Common myeloid progenitor, CD34-positive (primary cell): ENCODE measurements around the gene WFDC12. TPM values are rescaled to one million over a fixed set of nuclear protein-coding genes. Genes with fewer than 3 reads are reported as not detected.
"Not testable (repeated sequence)": the region's sequence is repeated elsewhere in the genome, so short reads cannot be mapped to it uniquely, and the experiment has no call there.

Experiments
- CTCF ChIA-PET: fragments of 350-600 bp; sonication (Branson Sonifier 250); formaldehyde crosslinking; loops from one replicate; lab custom pipeline; 2021; ENCODE audit warnings: antibody characterized with exemption; lab: Charles Lee
- POLR2A ChIA-PET: fragments of 350-600 bp; sonication (Branson Sonifier 250); formaldehyde crosslinking; loops from one replicate; lab custom pipeline; 2021; ENCODE audit warnings: antibody characterized with exemption; lab: Charles Lee
- DNase-seq, 3 donors: peaks; one replicate each; pipeline versions ENCODE4 v3.0.0 to v3.0.0-alpha.2; 2013
- H3K27ac ChIP-seq, 2 experiments: 1 replicate in 1 of 2; 2 replicates in 1 of 2; pipeline ENCODE4 v1.7.0; 2013; ENCODE audit warnings: inconsistent platforms in 2 of 2, low read length in 2 of 2, mild to moderate bottlenecking in 2 of 2, low read depth in 1 of 2, moderate library complexity in 1 of 2; ENCODE audit not compliant: severe bottlenecking in 2 of 2, insufficient read depth in 1 of 2, poor library complexity in 1 of 2
- H3K27me3 ChIP-seq, 5 experiments: replicated peaks in 2 of 5; 1 replicate in 3 of 5; 2 replicates in 2 of 5; pipeline versions ENCODE4 v1.6.1 to v1.7.0; 2013; ENCODE audit warnings: low read length in 4 of 5, mild to moderate bottlenecking in 2 of 5, moderate library complexity in 2 of 5, inconsistent platforms in 1 of 5; ENCODE audit not compliant: insufficient read depth in 5 of 5, control insufficient read depth in 4 of 5
- H3K36me3 ChIP-seq, 4 experiments: 1 replicate in 2 of 4; 2 replicates in 2 of 4; pipeline versions ENCODE4 v1.6.1 to v1.7.0; 2013; ENCODE audit warnings: low read length in 3 of 4, control low read depth in 1 of 4, mild to moderate bottlenecking in 1 of 4; ENCODE audit not compliant: control insufficient read depth in 4 of 4, insufficient read depth in 4 of 4
- H3K4me1 ChIP-seq, 4 experiments: 1 replicate in 3 of 4; 2 replicates in 1 of 4; pipeline versions ENCODE4 v1.6.1 to v1.7.1; 2013; ENCODE audit warnings: low read length in 3 of 4, mild to moderate bottlenecking in 3 of 4, control low read depth in 1 of 4, inconsistent platforms in 1 of 4, moderate library complexity in 1 of 4; ENCODE audit not compliant: control insufficient read depth in 4 of 4, insufficient read depth in 4 of 4; ENCODE audit errors: control extremely low read depth in 1 of 4
- H3K4me3 ChIP-seq, 7 experiments: 1 replicate in 4 of 7; 2 replicates in 3 of 7; pipeline versions ENCODE4 v1.5.1 to v1.7.0; 2013; ENCODE audit warnings: mild to moderate bottlenecking in 7 of 7, low read length in 6 of 7, moderate library complexity in 6 of 7, inconsistent platforms in 2 of 7, low read depth in 2 of 7, control low read depth in 1 of 7; ENCODE audit not compliant: insufficient read depth in 4 of 7, control insufficient read depth in 1 of 7; ENCODE audit errors: extremely low read depth in 1 of 7
- H3K9me3 ChIP-seq, 5 experiments: 1 replicate in 4 of 5; 2 replicates in 1 of 5; pipeline versions ENCODE4 v1.6.1 to v1.7.1; 2013; ENCODE audit warnings: low read length in 4 of 5, mild to moderate bottlenecking in 2 of 5, inconsistent platforms in 1 of 5, low read depth in 1 of 5, moderate library complexity in 1 of 5; ENCODE audit not compliant: control insufficient read depth in 4 of 5, insufficient read depth in 2 of 5; ENCODE audit errors: control extremely low read depth in 1 of 5
- WGBS: methylation state at CpG from one replicate; pipeline ENCODE4 v1.1.5; 2013; ENCODE audit not compliant: insufficient coverage; 5-methylcytosine and 5-hydroxymethylcytosine counted together
- polyA plus RNA-seq: library from polyadenylated mRNA; unstranded; fragments of 120-200 nt; gene quantifications from one replicate; pipeline ENCODE4 v1.2.1, GENCODE V29; 2013

WFDC12 gene, protein sequence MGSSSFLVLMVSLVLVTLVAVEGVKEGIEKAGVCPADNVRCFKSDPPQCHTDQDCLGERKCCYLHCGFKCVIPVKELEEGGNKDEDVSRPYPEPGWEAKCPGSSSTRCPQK
- polyA plus RNA-seq, result not detected

- WGBS, result 92% methylated on average over 5 of the region's 6 CpGs
- DNase-seq, result no peak
- ChIA-PET CTCF (interaction anchor here (1.2 to 1.6 kb wide), 2 partner anchors 12 to 29 kb away, joined by 3 read pairs; no protein-coding TSS in a partner anchor), POLR2A (no interaction called here)
- Histone ChIP-seq H3K27me3 (peaks cover 6 to 27% (median 9%) of the 10 kb centered on the region in 5 experiments), H3K36me3 (no peaks in the 10 kb centered on the region), H3K4me3 (no peak within 1 kb of the TSS), H3K27ac (no peak within 1 kb of the TSS), H3K4me1 (no peaks in the 10 kb centered on the region), H3K9me3 (peaks cover 0 to 7% (median 0%) of the 10 kb centered on the region in 5 experiments)
Measured at GRCh38 chr20:45124365-45124764, at the start of gene WFDC12. Gene WFDC12 (minus strand): TSS chr20:45124465. CDS start chr20:45124447, 18 bp downstream.

GRCh38 chr20:45173522-45173921, 49.3 kb upstream of the WFDC12 start:
- WGBS, result 58% methylated on average over 1 of the region's 1 CpG

DNA sequence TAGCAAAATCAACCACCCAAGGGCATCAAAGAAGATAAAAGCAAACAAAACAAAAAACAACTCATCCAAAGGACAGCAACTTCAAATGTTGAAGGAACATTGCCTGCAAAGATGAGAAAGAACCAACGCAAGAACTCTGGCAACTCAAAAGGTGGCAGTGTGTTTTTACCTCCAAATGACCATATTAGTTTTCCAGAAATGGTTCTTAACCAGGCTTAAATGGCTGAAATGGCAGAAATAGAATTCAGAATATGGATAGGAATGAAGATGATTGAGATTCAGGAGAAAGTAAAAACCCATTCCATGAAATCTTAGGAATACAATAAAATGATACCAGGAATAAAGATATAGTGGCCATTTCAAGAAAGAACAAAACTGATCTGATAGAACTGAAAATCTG, 40.6 kb upstream of the WFDC12 start:
- H3K36me3 ChIP-seq, result no peaks in the 10 kb centered on the region
- peaks cover 2 to 28% (median 6%) of the 10 kb centered on the region in 5 experiments for H3K9me3 ChIP-seq
- no peak overlapping the region for H3K4me3 ChIP-seq
- no CpG with 5 or more reads among the region's 1 CpG for WGBS
- H3K4me1 ChIP-seq, result no peaks in the 10 kb centered on the region
- no peak for DNase-seq
- H3K27me3 ChIP-seq, result peaks cover 0 to 2% (median 0%) of the 10 kb centered on the region in 5 experiments
- ChIA-PET POLR2A (no interaction called here), CTCF (no interaction called here)
- no peak overlapping the region for H3K27ac ChIP-seq

More at GRCh38 chr20:45173522-45173921, 49.3 kb upstream of the WFDC12 start:
- no peak for DNase-seq
- peaks cover 0 to 5% (median 3%) of the 10 kb centered on the region in 5 experiments for H3K27me3 ChIP-seq
- no peak overlapping the region for H3K4me3 ChIP-seq
- CTCF ChIA-PET, result no interaction called here
- no peak overlapping the region for H3K27ac ChIP-seq
- no peaks in the 10 kb centered on the region for H3K4me1 ChIP-seq
- POLR2A ChIA-PET, result no interaction called here
- no peaks in the 10 kb centered on the region for H3K9me3 ChIP-seq
- H3K36me3 ChIP-seq, result no peaks in the 10 kb centered on the region

DNA sequence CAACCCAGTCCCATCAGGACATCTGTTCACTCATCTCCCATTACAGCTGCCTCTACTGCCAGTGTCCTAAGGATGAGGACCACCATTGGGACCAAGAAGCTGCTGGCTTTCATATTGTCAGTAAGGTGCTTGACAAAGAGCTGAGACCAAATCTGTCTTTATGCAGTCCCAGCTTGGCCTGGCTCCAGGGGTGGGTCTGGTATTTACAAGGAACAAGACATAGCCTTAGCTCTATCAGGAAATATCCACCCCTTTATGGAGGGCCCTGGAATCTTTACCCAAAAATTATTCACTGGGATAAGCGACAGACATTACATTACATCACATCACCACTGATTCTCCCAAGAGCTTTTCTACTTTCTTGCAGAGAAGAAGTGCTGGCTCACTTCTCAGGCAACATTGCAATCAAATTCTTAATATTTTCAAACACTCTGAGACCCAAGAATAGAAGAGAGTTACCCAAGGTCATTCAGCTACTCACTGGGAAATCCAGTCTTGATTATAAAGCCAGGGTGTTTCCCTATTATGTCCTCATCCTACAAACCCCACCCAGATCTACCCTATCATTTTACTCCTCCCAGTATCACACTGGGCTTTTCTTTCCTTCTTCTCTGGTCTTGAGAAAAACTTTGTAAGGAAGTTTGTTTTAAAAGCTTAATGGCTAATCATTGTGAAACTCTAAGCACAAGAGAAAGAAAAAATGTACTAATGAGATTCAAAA, 39.0 kb upstream of the WFDC12 start:
- ChIA-PET POLR2A (no interaction called here), CTCF (no interaction called here)
- H3K4me1 ChIP-seq, result no peaks in the 10 kb centered on the region
- H3K9me3 ChIP-seq, result peaks cover 2 to 38% (median 8%) of the 10 kb centered on the region in 5 experiments
- WGBS, result 50% methylated on average over 1 of the region's 1 CpG
- peaks cover 0 to 2% (median 0%) of the 10 kb centered on the region in 5 experiments for H3K27me3 ChIP-seq
- H3K27ac ChIP-seq, result no peak overlapping the region
- DNase-seq, result no peak
- H3K36me3 ChIP-seq, result no peaks in the 10 kb centered on the region
- no peak overlapping the region for H3K4me3 ChIP-seq

- H3K4me1 ChIP-seq, result no peaks in the 10 kb centered on the region
- H3K36me3 ChIP-seq, result no peaks in the 10 kb centered on the region
- peaks cover 0 to 27% (median 5%) of the 10 kb centered on the region in 5 experiments for H3K9me3 ChIP-seq
- H3K27me3 ChIP-seq, result peaks cover 0 to 2% (median 0%) of the 10 kb centered on the region in 5 experiments
- ChIA-PET CTCF (interaction anchor here (0.6 to 1.1 kb wide), 2 partner anchors 24 to 674 kb away, joined by 3 read pairs; no protein-coding TSS in a partner anchor), POLR2A (no interaction called here)
- H3K4me3 ChIP-seq, result no peak overlapping the region
- H3K27ac ChIP-seq, result no peak overlapping the region
- no peak for DNase-seq
- 78% methylated on average over 1 of the region's 1 CpG for WGBS
Measured at GRCh38 chr20:45157962-45158361, 33.7 kb upstream of the WFDC12 start.

- Histone ChIP-seq H3K27ac (no peak overlapping the region), H3K4me3 (no peak overlapping the region), H3K27me3 (peaks cover 0 to 2% (median 0%) of the 10 kb centered on the region in 5 experiments), H3K4me1 (no peaks in the 10 kb centered on the region), H3K36me3 (no peaks in the 10 kb centered on the region), H3K9me3 (peaks cover 0 to 22% (median 3%) of the 10 kb centered on the region in 5 experiments)
- ChIA-PET CTCF (no interaction called here), POLR2A (no interaction called here)
- DNase-seq, result peak in 2 of 3 donors; percentile 1 to 9
- WGBS, result 0% methylated on average over 1 of the region's 2 CpGs
Measured at GRCh38 chr20:45156713-45157112, 32.4 kb upstream of the WFDC12 start.

- H3K27ac ChIP-seq, H3K36me3 ChIP-seq, H3K4me1 ChIP-seq, POLR2A ChIA-PET, H3K4me3 ChIP-seq, H3K27me3 ChIP-seq: not testable (repeated sequence)
- DNase-seq, result peak in 2 of 3 donors; percentile 3 to 19
- peaks cover 0 to 16% (median 2%) of the 10 kb centered on the region in 5 experiments for H3K9me3 ChIP-seq
- CTCF ChIA-PET, result interaction anchor here (1.5 kb wide), 1 partner anchor 43 kb away, joined by 3 read pairs; no protein-coding TSS in a partner anchor
- WGBS, result no CpG with 5 or more reads among the region's 1 CpG
Measured at GRCh38 chr20:45154794-45155193, 30.5 kb upstream of the WFDC12 start.
